SK-N-MC (cell line): Measurements from ENCODE around the gene SYNPO.
A peak's percentile ranks its signal among the peaks of the same experiment; 100 is the strongest.

Source experiments
- DNase-seq: peaks from one replicate; pipeline ENCODE4 v3.0.0-alpha.2; 2011; ENCODE audit warnings: low read depth, low spot score
- H3K27ac ChIP-seq: fragments of 200-600 bp; sonication (generic); 2 replicates; pipeline ENCODE4 v1.5.1; 2016; ENCODE audit warnings: mixed run types
- H3K36me3 ChIP-seq: fragments of 200-600 bp; sonication (generic); 2 replicates; pipeline ENCODE4 v1.6.1; 2017; ENCODE audit warnings: antibody characterized with exemption, low read length, mixed read lengths; ENCODE audit not compliant: insufficient read depth
- H3K4me3 ChIP-seq: fragments of 200-600 bp; sonication (generic); 2 replicates; pipeline ENCODE4 v1.5.1; 2016
- H3K9ac ChIP-seq: fragments of 200-600 bp; sonication (generic); 2 replicates; pipeline ENCODE4 v1.8.0; 2017; ENCODE audit warnings: mixed run types, mixed read lengths; ENCODE audit not compliant: insufficient read length
- H3K9me3 ChIP-seq: fragments of 200-600 bp; sonication (generic); 2 replicates; pipeline ENCODE4 v1.6.1; 2017; ENCODE audit warnings: low read depth, mild to moderate bottlenecking, antibody characterized with exemption, low read length, moderate library complexity, mixed read lengths
- EZH2 ChIP-seq: fragments of 200-600 bp; sonication (generic); IDR thresholded peaks from one replicate; pipeline ENCODE4 v1.6.1; 2017; ENCODE audit warnings: antibody characterized with exemption
- FOXP2 ChIP-seq: optimal IDR thresholded peaks from 2 replicates; pipeline ENCODE3; 2011; ENCODE audit warnings: mild to moderate bottlenecking, moderate library complexity; ENCODE audit not compliant: insufficient read depth; ENCODE audit errors: extremely low read length, control extremely low read depth
- POLR2AphosphoS5 ChIP-seq: IDR thresholded peaks from 2 replicates; pipeline ENCODE4 v1.6.1; 2012; ENCODE audit warnings: mild to moderate bottlenecking, low read depth, low read length, borderline replicate concordance

Gene SYNPO

DNA sequence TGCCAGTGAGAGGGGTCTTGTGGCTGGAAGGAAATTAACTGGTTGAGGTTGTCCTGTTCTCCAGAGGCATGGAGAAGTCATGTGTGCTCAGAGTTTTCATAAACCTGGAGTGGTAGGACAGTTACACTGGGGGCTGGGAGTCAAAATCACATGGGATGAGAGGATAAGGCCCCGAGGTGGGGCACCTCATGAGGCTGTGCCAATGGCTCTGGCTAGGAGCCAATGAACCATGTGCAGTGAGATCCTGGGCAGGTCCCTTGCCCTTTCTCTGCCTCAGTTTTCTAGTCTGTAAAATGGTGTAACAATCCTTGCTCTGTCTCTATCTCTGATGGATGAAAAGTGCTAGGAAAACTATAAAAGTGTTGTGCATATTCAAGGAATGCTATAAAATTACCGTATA, 7.0 kb upstream of the SYNPO start:
- DNase-seq, result no peak
- no peak overlapping the region for H3K9ac ChIP-seq
- H3K27ac ChIP-seq, result no peak overlapping the region
- TF ChIP-seq EZH2, result no peak
- H3K4me3 ChIP-seq, result no peak overlapping the region
- no peaks in the 10 kb centered on the region for H3K36me3 ChIP-seq
- H3K9me3 ChIP-seq, result no peaks in the 10 kb centered on the region

DNA sequence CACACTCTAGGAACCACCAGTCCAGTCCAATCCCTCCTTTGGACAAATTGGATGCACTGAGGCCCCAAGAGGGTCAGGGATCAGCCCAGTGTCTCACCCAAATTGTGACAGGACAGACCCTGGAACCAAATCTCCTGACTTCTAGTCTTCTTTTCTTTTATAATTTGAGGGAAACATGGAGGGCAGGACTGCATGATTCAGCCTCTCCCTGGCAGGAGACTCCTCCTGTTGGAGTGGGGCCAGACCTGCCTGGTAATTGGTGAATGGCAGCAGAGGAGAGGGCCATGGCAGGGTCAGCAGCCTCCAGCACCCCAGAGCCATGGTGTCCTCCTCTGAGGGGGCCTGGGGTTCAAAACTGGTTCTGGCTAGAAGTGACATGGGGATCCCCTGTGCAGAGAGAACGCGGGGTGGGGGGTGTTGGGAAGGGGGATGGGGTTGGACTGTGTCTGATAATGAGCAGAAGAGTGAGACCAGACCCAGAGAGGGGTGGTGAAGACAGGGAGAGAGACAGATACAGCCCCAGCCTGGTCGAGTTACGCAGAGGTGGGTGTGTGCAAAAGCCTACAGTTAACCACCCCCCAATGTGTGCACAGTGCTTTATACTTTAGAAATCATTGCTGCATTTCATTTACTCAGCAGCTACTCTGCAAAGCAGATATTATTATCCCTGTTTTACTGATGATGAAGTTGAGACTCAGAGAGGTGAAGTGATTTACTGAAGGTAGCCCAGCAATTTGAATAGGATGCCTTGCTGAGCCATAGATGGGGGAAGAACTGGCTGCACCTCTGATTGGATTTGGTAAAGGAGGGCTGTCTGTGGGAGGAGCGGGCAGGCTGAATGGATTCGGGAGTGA, 3.8 kb upstream of the SYNPO start:
- H3K9me3 ChIP-seq, result no peaks in the 10 kb centered on the region
- no peaks in the 10 kb centered on the region for H3K36me3 ChIP-seq
- TF ChIP-seq FOXP2, result no peak
- no peak for TF ChIP-seq POLR2AphosphoS5
- TF ChIP-seq EZH2, result no peak
- H3K27ac ChIP-seq, result peak overlapping the region; percentile 43; the same call in 1 of the 2 replicates
- no peak overlapping the region for H3K9ac ChIP-seq
- no peak overlapping the region for H3K4me3 ChIP-seq
- no peak for DNase-seq

DNA sequence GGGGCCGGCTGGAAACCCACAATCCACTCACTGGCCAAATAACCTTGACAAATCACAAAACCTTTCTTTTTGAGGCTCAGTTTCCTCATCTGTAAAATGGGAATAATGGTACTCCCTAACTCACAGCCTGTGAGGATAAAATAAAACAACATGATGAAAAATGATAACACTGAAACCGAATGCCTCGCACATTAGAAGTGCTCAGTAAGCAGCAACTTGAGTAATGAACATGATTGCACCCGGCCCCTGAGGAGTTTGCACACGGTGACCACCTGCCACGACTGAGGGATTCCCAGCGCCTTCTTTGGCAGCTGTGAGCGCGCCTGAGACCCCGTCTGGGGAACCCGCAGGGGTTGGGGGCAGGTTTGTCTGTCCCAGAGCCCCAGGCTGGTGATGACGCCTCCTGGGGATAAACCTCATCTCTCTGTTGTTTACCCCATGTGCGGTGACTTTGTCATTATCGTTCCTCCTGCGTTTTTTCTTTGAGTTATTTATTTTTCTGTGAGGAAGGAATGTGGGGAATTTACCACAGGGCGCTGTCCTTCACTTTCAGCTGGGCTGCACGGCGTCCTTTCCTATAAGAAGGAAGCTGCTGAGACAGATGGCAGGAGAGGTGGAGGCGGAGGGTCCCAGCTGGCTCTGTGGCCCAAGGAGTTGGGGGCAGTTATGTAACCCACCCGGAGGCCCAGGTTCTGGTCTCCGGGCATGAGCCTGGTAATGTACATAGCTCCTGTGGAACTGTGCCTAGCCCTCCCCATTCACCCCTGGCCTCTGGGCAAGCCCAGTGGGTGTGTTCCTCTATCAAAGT, 3.0 kb upstream of the SYNPO start:
- H3K36me3 ChIP-seq, result no peaks in the 10 kb centered on the region
- H3K4me3 ChIP-seq, result peak overlapping the region; percentile 35; the same call in 1 of the 2 replicates
- no peak for TF ChIP-seq EZH2
- TF ChIP-seq FOXP2, result peak; percentile 61
- H3K27ac ChIP-seq, result peak overlapping the region; percentile 44; the same call in 1 of the 2 replicates
- DNase-seq, result no peak
- no peak overlapping the region for H3K9ac ChIP-seq
- no peaks in the 10 kb centered on the region for H3K9me3 ChIP-seq

DNA sequence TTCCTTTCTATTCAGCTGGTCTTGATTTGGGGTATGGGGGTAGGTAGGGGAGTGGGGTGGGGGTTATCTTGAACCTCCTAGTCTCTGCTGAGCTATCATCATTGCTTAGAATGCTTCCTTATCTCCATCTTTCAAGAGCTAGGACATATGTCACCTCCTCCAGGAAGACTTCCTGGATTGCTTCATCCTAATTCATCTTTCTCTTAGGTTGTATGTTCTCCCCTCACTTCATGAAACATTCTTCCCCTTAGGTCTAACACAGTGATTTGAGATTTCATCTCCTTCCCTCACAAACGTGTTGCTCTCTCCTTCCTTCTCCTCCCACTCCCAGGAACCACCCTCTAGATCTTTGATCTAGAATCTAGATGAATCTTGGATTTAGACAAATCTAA, 2.4 kb upstream of the SYNPO start:
- H3K9me3 ChIP-seq, result no peaks in the 10 kb centered on the region
- H3K9ac ChIP-seq, result no peak overlapping the region
- TF ChIP-seq POLR2AphosphoS5 (no peak), EZH2 (no peak), FOXP2 (no peak)
- H3K27ac ChIP-seq, result no peak overlapping the region
- H3K4me3 ChIP-seq, result no peak overlapping the region
- no peaks in the 10 kb centered on the region for H3K36me3 ChIP-seq
- no peak for DNase-seq

DNA sequence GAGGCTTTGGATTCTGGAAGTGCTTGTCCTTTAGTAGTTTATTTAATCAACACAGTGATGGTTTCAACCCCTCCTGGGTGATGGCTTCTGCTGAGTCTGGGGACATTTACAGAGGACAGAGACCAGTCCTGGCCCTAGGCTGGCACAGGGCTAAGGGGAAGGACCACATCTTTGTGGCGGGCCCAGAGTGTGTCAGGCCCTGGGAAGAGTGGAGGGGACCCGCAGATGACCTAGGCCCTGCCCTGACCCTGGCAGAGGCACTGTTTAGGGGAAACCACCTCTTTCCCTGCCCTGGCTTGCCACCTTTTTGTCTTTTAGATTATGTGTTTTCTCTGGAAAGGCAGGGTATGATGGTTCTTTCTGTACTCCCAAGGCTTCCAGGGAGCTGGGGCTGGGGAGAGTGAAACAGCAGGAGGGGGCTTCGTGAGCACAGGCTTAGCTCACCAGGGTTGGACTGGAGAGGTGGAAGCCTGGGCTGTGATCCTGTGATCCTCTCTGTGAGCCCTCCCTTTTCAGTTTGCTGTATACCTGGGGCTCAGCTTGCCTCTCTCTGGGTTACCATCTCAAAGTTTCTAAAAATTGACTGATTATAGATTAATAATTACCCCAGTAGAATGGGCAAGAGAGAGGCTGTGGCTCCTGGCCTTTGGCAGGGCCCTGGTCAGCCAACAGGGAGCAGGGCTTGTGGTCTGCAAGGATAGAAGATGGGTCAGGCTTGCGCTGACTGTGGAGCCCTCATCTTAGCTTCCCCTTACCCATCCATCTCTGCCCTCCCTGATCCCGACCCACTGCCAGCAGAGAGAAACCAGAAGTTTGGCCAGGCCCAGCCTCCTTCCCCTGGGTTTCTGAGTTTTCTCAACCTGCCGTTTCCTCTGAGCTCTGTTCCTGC, 1.7 kb upstream of the SYNPO start:
- TF ChIP-seq EZH2 (no peak), FOXP2 (no peak), POLR2AphosphoS5 (no peak)
- H3K27ac ChIP-seq, result peak overlapping the region; percentile 6; the same call in 1 of the 2 replicates
- no peak for DNase-seq
- H3K9me3 ChIP-seq, result no peaks in the 10 kb centered on the region
- no peak overlapping the region for H3K9ac ChIP-seq
- no peak overlapping the region for H3K4me3 ChIP-seq
- H3K36me3 ChIP-seq, result no peaks in the 10 kb centered on the region

DNA sequence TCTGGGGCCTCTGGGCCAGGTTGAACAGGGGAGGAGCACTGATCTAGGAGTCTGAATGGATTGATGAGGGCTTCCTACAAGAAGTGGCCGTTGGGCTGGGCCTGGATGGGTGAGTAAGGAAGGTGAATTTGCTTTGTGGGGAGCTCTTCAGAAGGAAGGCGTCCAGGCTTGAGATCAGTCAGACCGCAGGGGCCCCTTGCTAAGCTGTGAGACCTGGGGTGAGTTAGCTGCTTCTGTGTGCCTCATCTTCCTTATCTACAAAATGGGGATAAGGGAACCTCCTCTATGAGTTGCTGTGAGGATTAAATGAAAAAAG, 1.1 kb upstream of the SYNPO start:
- no peak overlapping the region for H3K9ac ChIP-seq
- no peak for DNase-seq
- no peak overlapping the region for H3K27ac ChIP-seq
- TF ChIP-seq POLR2AphosphoS5 (no peak), EZH2 (no peak), FOXP2 (no peak)
- H3K4me3 ChIP-seq, result no peak overlapping the region
- no peaks in the 10 kb centered on the region for H3K36me3 ChIP-seq
- H3K9me3 ChIP-seq, result no peaks in the 10 kb centered on the region

DNA sequence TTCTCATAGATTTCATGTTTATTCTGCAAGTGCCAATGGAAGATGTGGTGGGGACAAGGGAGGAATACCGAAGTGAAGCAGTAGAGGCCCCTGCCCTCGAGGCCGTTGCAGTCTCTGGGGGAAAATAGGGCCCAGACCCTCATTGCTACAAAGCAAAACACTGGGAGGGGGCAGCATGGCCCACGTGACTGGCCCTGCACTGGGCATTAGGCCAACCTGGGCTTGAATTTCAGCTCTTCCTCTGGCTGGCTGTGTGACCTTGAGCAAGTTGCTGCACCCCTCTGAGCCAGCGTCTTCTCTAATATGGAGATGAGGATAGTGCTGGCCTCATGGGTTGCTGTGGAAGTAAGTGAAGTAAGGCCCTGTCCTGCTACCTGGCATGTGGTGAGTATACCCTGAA, 709 bp upstream of the SYNPO start:
- Histone ChIP-seq H3K4me3 (no peak overlapping the region), H3K9ac (no peak overlapping the region), H3K36me3 (no peaks in the 10 kb centered on the region), H3K27ac (no peak overlapping the region), H3K9me3 (no peaks in the 10 kb centered on the region)
- TF ChIP-seq FOXP2 (no peak), POLR2AphosphoS5 (no peak), EZH2 (no peak)
- no peak for DNase-seq

DNA sequence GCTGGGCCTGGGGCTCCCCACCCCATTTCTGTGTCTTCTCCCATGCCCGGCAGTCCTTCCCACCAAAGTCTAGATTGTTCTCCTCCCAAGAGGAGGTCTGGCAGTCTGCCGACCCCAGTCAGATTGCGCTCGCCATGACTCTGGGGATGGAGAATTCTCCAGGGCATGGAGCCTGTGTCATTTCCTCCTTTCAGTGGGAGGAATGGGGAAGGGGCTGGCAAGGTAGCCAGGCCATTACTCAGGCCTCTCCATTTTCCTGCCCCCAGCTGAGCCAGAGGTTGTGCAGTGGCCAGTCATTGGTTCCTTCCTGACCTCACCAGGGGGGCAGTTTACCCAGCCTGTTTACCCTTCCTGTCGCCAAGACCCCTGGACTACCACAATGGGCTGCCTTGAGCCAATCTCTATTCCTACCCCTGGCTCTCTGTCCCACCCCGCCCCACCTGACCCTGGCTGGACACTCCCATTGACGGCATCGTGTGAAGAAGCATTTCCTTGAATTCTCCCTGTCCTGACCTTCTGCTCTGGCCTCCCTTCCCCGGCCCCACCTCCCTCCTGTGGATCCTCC, 628 bp downstream of the SYNPO start:
- Histone ChIP-seq H3K36me3 (no peaks in the 10 kb centered on the region), H3K9ac (no peak overlapping the region), H3K27ac (no peak overlapping the region), H3K9me3 (no peaks in the 10 kb centered on the region), H3K4me3 (no peak overlapping the region)
- DNase-seq, result no peak
- TF ChIP-seq EZH2 (no peak), FOXP2 (no peak), POLR2AphosphoS5 (no peak)
